HG03571 (cell line): Measurements from ENCODE around the gene LRRC45.

Experiments
- ATAC-seq: cut with Tn5 transposase; IDR thresholded peaks from one replicate; pipeline ENCODE4 v1.9.1; 2021; ENCODE audit not compliant: unreplicated experiment

LRRC45 gene

GRCh38 chr17:82018989-82019689, 4.0 kb upstream of the LRRC45 start:
- no peak for ATAC-seq

GRCh38 chr17:82019690-82020571, 3.2 kb upstream of the LRRC45 start:
- ATAC-seq = no peak

GRCh38 chr17:82020572-82021106, 2.5 kb upstream of the LRRC45 start:
- no peak for ATAC-seq

- ATAC-seq = no peak
Measured at GRCh38 chr17:82021107-82021899, 1.8 kb upstream of the LRRC45 start.

- no peak for ATAC-seq
Measured at GRCh38 chr17:82021900-82022309, 1.2 kb upstream of the LRRC45 start.

- ATAC-seq = peak; percentile 15
Measured at GRCh38 chr17:82022310-82022980, 660 bp upstream of the LRRC45 start, which contains the start of gene CENPX. Gene CENPX (minus strand): TSS chr17:82022878. CDS start chr17:82022861, 17 bp downstream.

GRCh38 chr17:82023447-82024241, 539 bp downstream of the LRRC45 start:
- peak; percentile 2 for ATAC-seq

GRCh38 chr17:82024859-82025258, 1.8 kb downstream of the LRRC45 start:
- no peak for ATAC-seq

- ATAC-seq = no peak
Measured at GRCh38 chr17:82025401-82026107, 2.4 kb downstream of the LRRC45 start.

- no peak for ATAC-seq
Measured at GRCh38 chr17:82028246-82028645, 5.1 kb downstream of the LRRC45 start.

- ATAC-seq = no peak
Measured at GRCh38 chr17:82028966-82029365, 5.9 kb downstream of the LRRC45 start.

- no peak for ATAC-seq
Measured at GRCh38 chr17:82029391-82029790, 6.3 kb downstream of the LRRC45 start.

- ATAC-seq = no peak
Measured at GRCh38 chr17:82029990-82030469, 6.9 kb downstream of the LRRC45 start.

- no peak for ATAC-seq
Measured at GRCh38 chr17:82030470-82031302, 7.6 kb downstream of the LRRC45 start.

- no peak for ATAC-seq
Measured at GRCh38 chr17:82031303-82031884, 8.3 kb downstream of the LRRC45 start, which contains the start of gene RAC3. Gene RAC3 (plus strand): TSS chr17:82031678. CDS start chr17:82031762, 84 bp downstream.

- ATAC-seq = no peak
Measured at GRCh38 chr17:82031885-82032627, 9.0 kb downstream of the LRRC45 start.
